Mucosa of stomach (tissue), 1 donor: ENCODE results near the gene RALGPS1.

Experiments
- H3K27me3 ChIP-seq: one replicate; pipeline ENCODE4 v1.7.0; 2013; ENCODE audit warnings: mild to moderate bottlenecking, low read length; ENCODE audit not compliant: control insufficient read depth, insufficient read depth
- H3K36me3 ChIP-seq: one replicate; pipeline ENCODE4 v1.7.0; 2013; ENCODE audit warnings: low read length; ENCODE audit not compliant: control insufficient read depth, insufficient read depth
- H3K4me1 ChIP-seq: one replicate; pipeline ENCODE4 v1.7.0; 2013; ENCODE audit warnings: mild to moderate bottlenecking, low read length; ENCODE audit not compliant: control insufficient read depth, insufficient read depth
- H3K4me3 ChIP-seq: one replicate; pipeline ENCODE4 v1.7.0; 2013; ENCODE audit warnings: low read length
- H3K9ac ChIP-seq: one replicate; pipeline ENCODE4 v1.7.0; 2013; ENCODE audit warnings: mild to moderate bottlenecking, low read length, moderate library complexity
- H3K9me3 ChIP-seq: one replicate; pipeline ENCODE4 v1.7.0; 2013; ENCODE audit warnings: mild to moderate bottlenecking, low read length, moderate library complexity; ENCODE audit not compliant: control insufficient read depth
- donor health status: Pancreatic carcinoma.

The RALGPS1 gene

GRCh38 chr9:127256324-127256723 is 341.7 kb downstream of the RALGPS1 start:
- no peaks in the 10 kb centered on the region for H3K9me3 ChIP-seq
- H3K4me1 ChIP-seq = no peaks in the 10 kb centered on the region
- no peaks in the 10 kb centered on the region for H3K27me3 ChIP-seq
- H3K9ac ChIP-seq = no peak overlapping the region
- H3K36me3 ChIP-seq = no peaks in the 10 kb centered on the region
- no peak overlapping the region for H3K4me3 ChIP-seq

- H3K9me3 ChIP-seq = no peaks in the 10 kb centered on the region
- H3K9ac ChIP-seq = no peak overlapping the region
- H3K27me3 ChIP-seq = no peaks in the 10 kb centered on the region
- no peaks in the 10 kb centered on the region for H3K4me1 ChIP-seq
- H3K4me3 ChIP-seq = no peak overlapping the region
- H3K36me3 ChIP-seq = no peaks in the 10 kb centered on the region
Observed at GRCh38 chr9:127258606-127259471, 344.3 kb downstream of the RALGPS1 start.

- H3K27me3 ChIP-seq = no peaks in the 10 kb centered on the region
- H3K9ac ChIP-seq = no peak overlapping the region
- no peaks in the 10 kb centered on the region for H3K9me3 ChIP-seq
- no peaks in the 10 kb centered on the region for H3K36me3 ChIP-seq
- no peak overlapping the region for H3K4me3 ChIP-seq
- no peaks in the 10 kb centered on the region for H3K4me1 ChIP-seq
Observed at GRCh38 chr9:127262602-127263001, 348.0 kb downstream of the RALGPS1 start.

GRCh38 chr9:127263237-127263636 is 348.7 kb downstream of the RALGPS1 start:
- Histone ChIP-seq H3K4me1 (no peaks in the 10 kb centered on the region), H3K9ac (no peak overlapping the region), H3K36me3 (no peaks in the 10 kb centered on the region), H3K9me3 (no peaks in the 10 kb centered on the region), H3K27me3 (no peaks in the 10 kb centered on the region), H3K4me3 (no peak overlapping the region)

GRCh38 chr9:127263664-127264063 is 349.1 kb downstream of the RALGPS1 start:
- Histone ChIP-seq H3K4me3 (no peak overlapping the region), H3K27me3 (no peaks in the 10 kb centered on the region), H3K9me3 (no peaks in the 10 kb centered on the region), H3K9ac (no peak overlapping the region), H3K4me1 (no peaks in the 10 kb centered on the region), H3K36me3 (no peaks in the 10 kb centered on the region)

GRCh38 chr9:127264462-127265219 is 350.1 kb downstream of the RALGPS1 start, which contains the start of gene GARNL3:
Gene GARNL3, plus strand, starts transcription at chr9:127264774. Its CDS starts 104 bp downstream, at chr9:127264878.
- Histone ChIP-seq H3K9me3 (no peaks in the 10 kb centered on the region), H3K27me3 (no peaks in the 10 kb centered on the region), H3K36me3 (no peaks in the 10 kb centered on the region), H3K4me1 (no peaks in the 10 kb centered on the region), H3K4me3 (no peak within 1 kb of the TSS), H3K9ac (no peak within 1 kb of the TSS)

- Histone ChIP-seq H3K4me1 (no peaks in the 10 kb centered on the region), H3K4me3 (no peak overlapping the region), H3K9ac (no peak overlapping the region), H3K36me3 (no peaks in the 10 kb centered on the region), H3K27me3 (no peaks in the 10 kb centered on the region), H3K9me3 (no peaks in the 10 kb centered on the region)
Observed at GRCh38 chr9:127267793-127268525, 353.4 kb downstream of the RALGPS1 start.

- Histone ChIP-seq H3K9ac (no peak overlapping the region), H3K4me1 (no peaks in the 10 kb centered on the region), H3K9me3 (no peaks in the 10 kb centered on the region), H3K27me3 (no peaks in the 10 kb centered on the region), H3K4me3 (no peak overlapping the region), H3K36me3 (no peaks in the 10 kb centered on the region)
Observed at GRCh38 chr9:127269449-127269848, 354.9 kb downstream of the RALGPS1 start.
